ENCODE results near the gene INO80D.
A peak's percentile ranks its signal among the peaks of the same experiment; 100 is the strongest.

The INO80D gene

DNA sequence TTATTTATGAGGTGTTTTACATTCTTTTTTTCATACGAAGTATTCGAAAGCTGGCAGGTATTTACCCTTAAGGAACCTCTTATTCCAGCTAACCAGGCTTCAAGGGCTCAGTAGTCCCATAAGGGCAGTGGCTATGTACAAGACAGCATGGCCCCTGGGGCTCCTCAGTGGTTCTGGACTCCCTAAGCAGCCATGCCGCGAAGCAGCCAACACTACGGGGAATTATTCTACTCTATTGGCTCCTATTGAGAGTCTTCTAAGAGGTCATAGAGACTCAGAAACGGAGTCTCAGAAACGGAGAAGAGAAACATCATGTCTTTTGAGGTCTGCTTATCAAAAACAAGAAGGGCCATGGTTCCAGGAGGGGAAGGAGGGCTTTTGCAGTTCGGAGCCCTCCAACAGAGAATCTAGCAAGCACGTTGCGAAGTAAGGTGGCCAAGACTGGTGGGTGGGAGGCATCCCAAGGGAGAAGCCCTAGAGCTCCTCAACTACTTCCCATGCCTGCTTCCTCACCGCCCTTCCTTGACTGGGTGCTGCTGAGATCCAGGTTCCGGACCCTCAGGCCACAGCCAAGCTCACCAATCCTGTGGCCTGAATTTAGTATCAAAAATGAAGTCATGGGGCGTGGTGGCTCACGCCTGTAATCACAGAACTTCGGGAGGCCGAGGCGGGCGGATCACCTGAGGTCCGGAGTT, 109.7 kb downstream of the INO80D start:
- no peak for DNase-seq

- DNase-seq, result no peak
Observed at GRCh38 chr2:205975082-205975949, 110.7 kb downstream of the INO80D start.

DNA sequence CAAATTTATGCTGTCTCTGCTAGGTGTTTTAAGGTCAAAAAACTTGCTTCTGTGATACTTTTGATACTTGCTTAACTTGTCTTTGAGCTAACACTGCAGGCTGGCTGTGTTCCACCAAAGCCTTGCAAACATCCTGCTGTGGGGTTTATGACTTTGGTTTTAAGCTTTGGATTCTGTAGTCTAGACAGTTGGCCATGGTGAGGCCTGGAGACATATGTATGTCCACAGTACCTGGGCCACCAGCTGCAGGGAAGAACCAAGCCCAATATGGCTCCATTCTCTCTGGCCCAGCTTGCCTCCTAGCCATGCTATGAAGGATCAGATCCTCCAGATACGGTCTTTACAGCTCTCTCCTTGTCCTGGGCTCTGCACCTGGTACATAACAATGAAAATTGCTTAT, 113.9 kb downstream of the INO80D start:
- no peak for DNase-seq

DNA sequence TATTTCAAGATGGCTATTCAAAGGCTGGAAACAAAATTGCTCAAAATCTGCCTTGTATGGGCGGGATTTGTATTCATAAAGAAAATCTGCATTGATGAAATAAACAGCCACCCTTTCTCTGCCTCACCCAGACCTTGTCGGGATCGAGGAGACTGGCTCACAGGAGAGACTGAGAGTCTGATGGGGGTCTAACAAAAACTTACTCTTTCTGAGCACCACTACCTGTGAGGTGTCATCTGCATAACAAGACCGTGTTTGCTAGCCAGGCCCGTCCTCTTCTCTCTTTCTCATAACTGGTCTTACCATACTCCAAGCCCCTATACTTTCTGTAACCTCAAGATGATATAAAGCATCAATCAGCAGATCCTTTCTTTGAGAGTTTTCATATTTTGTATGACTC, 115.6 kb downstream of the INO80D start:
- DNase-seq, result no peak

- DNase-seq, result no peak
Observed at GRCh38 chr2:205969584-205969983, 116.4 kb downstream of the INO80D start.

- no peak for DNase-seq
Observed at GRCh38 chr2:205967391-205968075, 118.4 kb downstream of the INO80D start.

GRCh38 chr2:205965707-205966106, 120.3 kb downstream of the INO80D start:
- DNase-seq, result no peak

GRCh38 chr2:205964111-205964761, 121.7 kb downstream of the INO80D start:
- no peak for DNase-seq

DNA sequence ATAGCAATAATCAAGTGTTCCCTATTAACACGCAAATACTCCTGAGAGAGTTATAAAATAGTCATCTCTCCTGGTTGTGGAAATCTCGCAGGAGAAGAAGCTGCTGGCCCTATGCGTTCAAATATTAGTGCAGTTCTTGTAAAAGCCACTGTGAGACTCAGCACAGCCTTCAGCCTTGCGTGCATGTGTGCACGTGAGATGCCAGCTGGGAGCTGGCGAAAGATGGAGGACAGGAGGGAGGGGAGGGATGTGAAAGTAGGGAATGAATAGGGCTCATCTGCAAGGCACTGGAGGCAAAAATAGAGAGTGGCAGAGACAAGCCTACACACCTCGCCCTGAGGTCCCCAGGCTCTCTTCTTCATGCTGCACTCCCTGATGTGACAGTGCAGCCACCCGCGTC, 126.5 kb downstream of the INO80D start:
- no peak for DNase-seq

DNA sequence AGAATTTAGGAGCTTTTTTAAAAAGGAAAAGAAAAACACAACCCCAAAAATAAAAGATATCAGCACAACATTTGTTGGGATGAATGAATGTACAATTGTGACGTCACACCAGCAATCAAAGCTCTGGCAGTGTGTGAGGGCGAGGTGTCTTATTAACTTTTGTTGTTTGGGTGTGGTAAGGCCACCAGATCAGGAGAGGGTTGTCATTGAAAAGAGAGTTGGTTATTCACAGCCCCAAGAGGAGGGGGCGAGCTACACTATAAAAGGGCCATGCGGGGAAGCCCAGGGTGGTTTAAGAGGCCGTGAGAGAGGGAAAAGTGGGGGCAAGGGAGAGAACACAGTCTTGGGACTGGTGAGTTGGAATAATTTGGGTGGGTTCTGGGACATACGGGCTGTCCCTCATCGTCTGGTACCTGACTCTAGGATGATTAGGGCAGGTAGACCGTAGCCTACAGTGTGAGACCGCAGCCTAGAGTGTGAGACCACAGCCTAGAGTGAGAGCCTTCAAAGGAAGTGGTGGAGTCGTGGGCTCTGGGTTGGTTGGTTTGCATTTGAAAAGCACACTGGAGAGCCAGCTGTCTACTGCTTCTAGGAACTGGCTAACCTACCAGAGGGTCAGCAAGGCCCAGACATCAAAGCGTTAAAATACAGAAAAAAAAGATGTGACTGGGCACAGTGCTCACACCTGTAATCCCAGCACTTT, 128.4 kb downstream of the INO80D start:
- no peak for DNase-seq

GRCh38 chr2:205954707-205955106, 131.3 kb downstream of the INO80D start:
- peak; percentile 11 for DNase-seq

GRCh38 chr2:205952282-205952681, 133.7 kb downstream of the INO80D start:
- DNase-seq, result no peak

GRCh38 chr2:205948883-205949282, 137.1 kb downstream of the INO80D start:
- no peak for DNase-seq

GRCh38 chr2:205948496-205948837, 137.5 kb downstream of the INO80D start:
- no peak for DNase-seq

DNA sequence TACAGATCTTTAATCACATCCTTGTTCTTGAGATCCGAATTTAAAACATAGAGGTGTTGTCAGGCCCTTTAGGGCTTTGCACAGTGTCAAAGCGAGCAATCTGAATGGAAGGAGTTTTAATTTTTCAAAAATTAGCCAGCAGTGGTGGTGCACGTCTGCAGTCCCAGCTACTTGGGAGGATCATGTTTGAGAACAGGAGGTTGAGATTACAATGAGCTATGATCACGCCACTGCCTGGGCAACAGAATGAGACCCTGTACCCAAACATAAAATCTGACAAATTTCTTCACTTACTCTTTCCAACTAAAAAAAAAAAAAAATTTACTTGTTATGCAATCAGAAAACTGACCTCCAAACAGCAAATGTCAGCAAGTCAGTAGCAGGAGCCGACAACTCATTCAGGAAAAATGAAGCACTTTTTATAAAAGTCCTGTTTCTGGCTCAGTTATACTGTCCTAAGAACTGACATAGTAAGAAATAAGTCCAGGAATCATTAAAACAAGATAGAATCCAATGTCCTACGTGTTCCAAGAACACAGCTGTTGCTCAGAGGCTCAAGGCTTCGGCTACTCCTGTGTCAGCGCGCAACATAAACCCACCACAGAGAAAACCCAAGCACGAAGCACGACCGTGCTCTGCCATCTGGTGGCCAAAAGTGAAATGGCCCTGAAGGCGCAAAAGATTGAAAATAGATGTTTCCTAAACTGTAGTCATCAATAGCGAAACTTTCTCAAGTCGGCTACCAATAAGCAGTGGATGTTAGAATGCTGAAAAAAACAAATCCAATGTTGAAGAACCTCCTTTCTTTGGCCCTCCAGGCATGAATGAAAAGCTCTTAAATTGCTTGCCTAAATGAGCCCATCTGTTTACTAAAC, 138.1 kb downstream of the INO80D start:
- DNase-seq, result peak; percentile 86

GRCh38 chr2:205946226-205946625, 139.7 kb downstream of the INO80D start:
- DNase-seq, result no peak

Data from NCI-H82 (cell line).